GM12875 (cell line): ENCODE results near the gene MAPK14.
A peak's percentile ranks its signal among the peaks of the same experiment; 100 is the strongest.
"Not testable (repeated sequence)": the region's sequence is repeated elsewhere in the genome, so short reads cannot be mapped to it uniquely, and the experiment has no call there.

Source experiments
- H3K4me3 ChIP-seq: one replicate; pipeline ENCODE4 v1.5.1; 2011; ENCODE audit warnings: low read depth, low read length, control low read depth
- TF ChIP-seq, protein P1 (sequence below): IDR thresholded peaks from 2 replicates; pipeline ENCODE4 v1.5.1; 2011; ENCODE audit warnings: low read depth, mild to moderate bottlenecking, control low read depth, inconsistent platforms, low read length, moderate library complexity, borderline replicate concordance; ENCODE audit not compliant: insufficient read depth

MAPK14 gene

GRCh38 chr6:36027501-36028087, at the start of gene MAPK14:
TSS of gene MAPK14 (plus strand) at chr6:36027808. CDS start at chr6:36028158, 350 bp downstream.
- TF ChIP-seq, protein P1, sequence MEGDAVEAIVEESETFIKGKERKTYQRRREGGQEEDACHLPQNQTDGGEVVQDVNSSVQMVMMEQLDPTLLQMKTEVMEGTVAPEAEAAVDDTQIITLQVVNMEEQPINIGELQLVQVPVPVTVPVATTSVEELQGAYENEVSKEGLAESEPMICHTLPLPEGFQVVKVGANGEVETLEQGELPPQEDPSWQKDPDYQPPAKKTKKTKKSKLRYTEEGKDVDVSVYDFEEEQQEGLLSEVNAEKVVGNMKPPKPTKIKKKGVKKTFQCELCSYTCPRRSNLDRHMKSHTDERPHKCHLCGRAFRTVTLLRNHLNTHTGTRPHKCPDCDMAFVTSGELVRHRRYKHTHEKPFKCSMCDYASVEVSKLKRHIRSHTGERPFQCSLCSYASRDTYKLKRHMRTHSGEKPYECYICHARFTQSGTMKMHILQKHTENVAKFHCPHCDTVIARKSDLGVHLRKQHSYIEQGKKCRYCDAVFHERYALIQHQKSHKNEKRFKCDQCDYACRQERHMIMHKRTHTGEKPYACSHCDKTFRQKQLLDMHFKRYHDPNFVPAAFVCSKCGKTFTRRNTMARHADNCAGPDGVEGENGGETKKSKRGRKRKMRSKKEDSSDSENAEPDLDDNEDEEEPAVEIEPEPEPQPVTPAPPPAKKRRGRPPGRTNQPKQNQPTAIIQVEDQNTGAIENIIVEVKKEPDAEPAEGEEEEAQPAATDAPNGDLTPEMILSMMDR, result peak; percentile 87
- H3K4me3 ChIP-seq, result peak within 1 kb of the TSS; percentile 96

DNA sequence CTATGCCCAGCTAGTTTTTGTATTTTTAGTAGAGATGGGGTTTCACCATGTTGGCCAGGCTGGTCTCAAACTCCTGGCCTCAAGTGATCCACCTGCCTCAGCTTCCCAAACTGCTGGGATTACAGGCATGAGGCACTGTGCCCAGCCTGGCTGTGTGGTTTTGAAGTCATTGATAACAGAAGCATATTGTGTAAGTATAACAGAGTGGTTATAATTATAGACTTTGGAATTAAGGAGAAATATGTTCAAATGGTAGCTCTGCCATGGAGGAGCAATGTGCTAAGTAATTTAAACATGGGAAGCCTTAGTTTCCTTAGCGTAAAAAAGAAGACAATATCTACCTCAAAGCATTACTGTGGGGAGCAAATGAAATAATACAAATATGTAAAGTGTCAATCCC, 47.5 kb upstream of the MAPK14 start:
- H3K4me3 ChIP-seq, result not testable (repeated sequence)

GRCh38 chr6:35980991-35981645, 46.5 kb upstream of the MAPK14 start:
- H3K4me3 ChIP-seq, result no peak overlapping the region
- TF ChIP-seq, protein P1, result no peak

DNA sequence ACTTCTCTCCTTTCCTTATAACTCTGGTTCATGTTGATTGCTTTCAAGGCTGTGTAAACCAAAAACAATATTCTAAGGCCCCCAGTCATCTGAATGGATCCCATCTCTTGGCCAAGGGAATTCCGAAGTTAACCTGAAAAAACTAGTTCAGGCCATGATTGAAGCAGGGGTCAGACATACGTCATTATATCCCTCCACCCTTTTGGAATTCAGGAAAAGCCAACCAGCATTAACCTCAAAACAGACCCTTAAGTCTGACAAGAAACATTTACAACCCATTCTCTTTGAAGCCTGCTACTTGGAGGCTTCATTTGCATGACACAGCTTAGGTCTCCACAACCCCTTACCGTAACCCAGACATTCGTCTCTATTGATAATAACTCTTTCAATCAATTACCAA, 42.9 kb upstream of the MAPK14 start:
- H3K4me3 ChIP-seq, result no peak overlapping the region
- TF ChIP-seq, protein P1, result no peak

GRCh38 chr6:35988047-35988446, 39.6 kb upstream of the MAPK14 start:
- not testable (repeated sequence) for H3K4me3 ChIP-seq

GRCh38 chr6:35993150-35993549, 34.5 kb upstream of the MAPK14 start:
- TF ChIP-seq, protein P1, result no peak
- no peak overlapping the region for H3K4me3 ChIP-seq

- no peak overlapping the region for H3K4me3 ChIP-seq
- TF ChIP-seq, protein P1, result no peak
Measured at GRCh38 chr6:36000451-36000850, 27.2 kb upstream of the MAPK14 start.

GRCh38 chr6:36015666-36016065, 11.9 kb upstream of the MAPK14 start:
- H3K4me3 ChIP-seq, result no peak overlapping the region
- TF ChIP-seq, protein P1, result no peak
